WTC11 (cell line): ENCODE measurements around the gene PCDH9. TPM values are rescaled to one million over a fixed set of nuclear protein-coding genes. Genes with fewer than 3 reads are reported as not detected.

ENCODE experiments used
- ATAC-seq: fragments of 200-7000 bp; cut with Tn5 transposase; 2 replicates; pipeline ENCODE4 v1.10.0; 2021; ENCODE audit warnings: mild to moderate bottlenecking, moderate library complexity
- CTCF ChIA-PET: fragments of 300-600 bp; sonication (Branson Sonifier 250); formaldehyde crosslinking; loops from one replicate; lab custom pipeline; 2021; ENCODE audit warnings: antibody characterized with exemption; lab: Charles Lee
- POLR2A ChIA-PET: fragments of 350-600 bp; sonication (Branson Sonifier 250); formaldehyde crosslinking; loops from one replicate; lab custom pipeline; 2021; ENCODE audit warnings: antibody characterized with exemption; lab: Charles Lee
- DNase-seq: peaks from one replicate; pipeline ENCODE4 v3.0.0; 2021; ENCODE audit warnings: low spot score
- H3K27ac Mint-ChIP-seq: 2 replicates; pipeline ENCODE4 v1.8.0; 2021; ENCODE audit warnings: mixed read lengths
- H3K27me3 Mint-ChIP-seq: 2 replicates; pipeline ENCODE4 v1.8.0; 2021; ENCODE audit warnings: low read depth, mild to moderate bottlenecking, moderate library complexity, mixed read lengths
- H3K36me3 Mint-ChIP-seq: 2 replicates; pipeline ENCODE4 v1.8.0; 2021; ENCODE audit warnings: mixed read lengths
- H3K4me1 Mint-ChIP-seq: 2 replicates; pipeline ENCODE4 v1.8.0; 2022; ENCODE audit warnings: mixed read lengths
- H3K4me3 Mint-ChIP-seq: 2 replicates; pipeline ENCODE4 v1.8.0; 2021; ENCODE audit warnings: mild to moderate bottlenecking, moderate library complexity, mixed read lengths
- H3K9me3 Mint-ChIP-seq: 2 replicates; pipeline ENCODE4 v1.8.0; 2021; ENCODE audit warnings: mixed read lengths
- ARID4B ChIP-seq: sonication (generic); formaldehyde crosslinking; IDR thresholded peaks from 2 replicates; pipeline ENCODE4 v1.8.0; 2023; ENCODE audit warnings: missing genetic modification reagents, mild to moderate bottlenecking, borderline replicate concordance
- ATF2 ChIP-seq: sonication (generic); formaldehyde crosslinking; IDR thresholded peaks from 2 replicates; pipeline ENCODE4 v1.8.1; 2022; ENCODE audit warnings: low read depth, missing genetic modification reagents, borderline replicate concordance
- CREM ChIP-seq: sonication (generic); formaldehyde crosslinking; IDR thresholded peaks from 2 replicates; pipeline ENCODE4 v1.8.1; 2022; ENCODE audit warnings: mild to moderate bottlenecking, missing genetic modification reagents, moderate library complexity
- ELF4 ChIP-seq: sonication (generic); formaldehyde crosslinking; IDR thresholded peaks from 2 replicates; pipeline ENCODE4 v1.8.1; 2022; ENCODE audit warnings: low read depth, mild to moderate bottlenecking, moderate library complexity, missing genetic modification reagents
- ESRRA ChIP-seq: sonication (generic); formaldehyde crosslinking; IDR thresholded peaks from 2 replicates; pipeline ENCODE4 v1.8.1; 2022; ENCODE audit warnings: mild to moderate bottlenecking, missing genetic modification reagents, borderline replicate concordance
- GABPB1 ChIP-seq: sonication (generic); formaldehyde crosslinking; IDR thresholded peaks from 2 replicates; pipeline ENCODE4 v1.8.1; 2023; ENCODE audit warnings: mild to moderate bottlenecking, missing genetic modification reagents
- NR2C2 ChIP-seq: sonication (generic); formaldehyde crosslinking; IDR thresholded peaks from 2 replicates; pipeline ENCODE4 v1.8.0; 2022; ENCODE audit warnings: mild to moderate bottlenecking, missing genetic modification reagents
- ZNF263 ChIP-seq: sonication (generic); formaldehyde crosslinking; IDR thresholded peaks from 2 replicates; pipeline ENCODE4 v1.8.1; 2022; ENCODE audit warnings: low read depth, mild to moderate bottlenecking, moderate library complexity, missing genetic modification reagents
- total RNA-seq: library from RNA; stranded (reverse); gene quantifications from 3 replicates; pipeline ENCODE4 v1.2.3, GENCODE V29; 2021
- TF ChIP-seq, protein P1 (sequence below): sonication (generic); formaldehyde crosslinking; IDR thresholded peaks from 2 replicates; pipeline ENCODE4 v1.8.1; 2023; ENCODE audit warnings: mild to moderate bottlenecking, missing genetic modification reagents, moderate library complexity
- TF ChIP-seq, protein P2 (sequence below): sonication (generic); formaldehyde crosslinking; IDR thresholded peaks from 2 replicates; pipeline ENCODE4 v1.8.0; 2023; ENCODE audit warnings: mild to moderate bottlenecking, missing genetic modification reagents
- TF ChIP-seq, protein P3 (sequence below): sonication (generic); formaldehyde crosslinking; IDR thresholded peaks from 2 replicates; pipeline ENCODE4 v1.8.1; 2022; ENCODE audit warnings: low read depth, mild to moderate bottlenecking, moderate library complexity, missing genetic modification reagents, borderline replicate concordance

Gene PCDH9
- total RNA-seq, 1 experiment from 2014 or later = 0.48 TPM

GRCh38 chr13:66491251-66491650, 738.9 kb downstream of the PCDH9 start:
- CTCF ChIA-PET = interaction anchor here (0.9 kb wide), 1 partner anchor 506 kb away, joined by 4 read pairs; no protein-coding TSS in a partner anchor
- no peaks in the 10 kb centered on the region for H3K27me3 Mint-ChIP-seq

More at GRCh38 chr13:66491251-66491650, 738.9 kb downstream of the PCDH9 start:
- H3K9me3 Mint-ChIP-seq = no peaks in the 10 kb centered on the region
- TF ChIP-seq ELF4 (CRISPR knock-in tag) (no peak), NR2C2 (CRISPR knock-in tag) (no peak), ESRRA (CRISPR knock-in tag) (no peak), ARID4B (CRISPR knock-in tag) (no peak), CREM (CRISPR knock-in tag) (no peak), ATF2 (CRISPR knock-in tag) (no peak), GABPB1 (CRISPR knock-in tag) (no peak), ZNF263 (CRISPR knock-in tag) (no peak)
- TF ChIP-seq, protein P1, sequence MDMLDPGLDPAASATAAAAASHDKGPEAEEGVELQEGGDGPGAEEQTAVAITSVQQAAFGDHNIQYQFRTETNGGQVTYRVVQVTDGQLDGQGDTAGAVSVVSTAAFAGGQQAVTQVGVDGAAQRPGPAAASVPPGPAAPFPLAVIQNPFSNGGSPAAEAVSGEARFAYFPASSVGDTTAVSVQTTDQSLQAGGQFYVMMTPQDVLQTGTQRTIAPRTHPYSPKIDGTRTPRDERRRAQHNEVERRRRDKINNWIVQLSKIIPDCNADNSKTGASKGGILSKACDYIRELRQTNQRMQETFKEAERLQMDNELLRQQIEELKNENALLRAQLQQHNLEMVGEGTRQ (CRISPR knock-in tag) = no peak
- TF ChIP-seq, protein P2, sequence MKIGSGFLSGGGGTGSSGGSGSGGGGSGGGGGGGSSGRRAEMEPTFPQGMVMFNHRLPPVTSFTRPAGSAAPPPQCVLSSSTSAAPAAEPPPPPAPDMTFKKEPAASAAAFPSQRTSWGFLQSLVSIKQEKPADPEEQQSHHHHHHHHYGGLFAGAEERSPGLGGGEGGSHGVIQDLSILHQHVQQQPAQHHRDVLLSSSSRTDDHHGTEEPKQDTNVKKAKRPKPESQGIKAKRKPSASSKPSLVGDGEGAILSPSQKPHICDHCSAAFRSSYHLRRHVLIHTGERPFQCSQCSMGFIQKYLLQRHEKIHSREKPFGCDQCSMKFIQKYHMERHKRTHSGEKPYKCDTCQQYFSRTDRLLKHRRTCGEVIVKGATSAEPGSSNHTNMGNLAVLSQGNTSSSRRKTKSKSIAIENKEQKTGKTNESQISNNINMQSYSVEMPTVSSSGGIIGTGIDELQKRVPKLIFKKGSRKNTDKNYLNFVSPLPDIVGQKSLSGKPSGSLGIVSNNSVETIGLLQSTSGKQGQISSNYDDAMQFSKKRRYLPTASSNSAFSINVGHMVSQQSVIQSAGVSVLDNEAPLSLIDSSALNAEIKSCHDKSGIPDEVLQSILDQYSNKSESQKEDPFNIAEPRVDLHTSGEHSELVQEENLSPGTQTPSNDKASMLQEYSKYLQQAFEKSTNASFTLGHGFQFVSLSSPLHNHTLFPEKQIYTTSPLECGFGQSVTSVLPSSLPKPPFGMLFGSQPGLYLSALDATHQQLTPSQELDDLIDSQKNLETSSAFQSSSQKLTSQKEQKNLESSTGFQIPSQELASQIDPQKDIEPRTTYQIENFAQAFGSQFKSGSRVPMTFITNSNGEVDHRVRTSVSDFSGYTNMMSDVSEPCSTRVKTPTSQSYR (CRISPR knock-in tag) = no peak
- TF ChIP-seq, protein P3, sequence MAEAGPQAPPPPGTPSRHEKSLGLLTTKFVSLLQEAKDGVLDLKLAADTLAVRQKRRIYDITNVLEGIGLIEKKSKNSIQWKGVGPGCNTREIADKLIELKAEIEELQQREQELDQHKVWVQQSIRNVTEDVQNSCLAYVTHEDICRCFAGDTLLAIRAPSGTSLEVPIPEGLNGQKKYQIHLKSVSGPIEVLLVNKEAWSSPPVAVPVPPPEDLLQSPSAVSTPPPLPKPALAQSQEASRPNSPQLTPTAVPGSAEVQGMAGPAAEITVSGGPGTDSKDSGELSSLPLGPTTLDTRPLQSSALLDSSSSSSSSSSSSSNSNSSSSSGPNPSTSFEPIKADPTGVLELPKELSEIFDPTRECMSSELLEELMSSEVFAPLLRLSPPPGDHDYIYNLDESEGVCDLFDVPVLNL = no peak
- no peak overlapping the region for H3K4me3 Mint-ChIP-seq
- DNase-seq (no peak), ATAC-seq (no peak)
- POLR2A ChIA-PET = no interaction called here
- H3K36me3 Mint-ChIP-seq = no peaks in the 10 kb centered on the region
- H3K27ac Mint-ChIP-seq = no peak overlapping the region
- H3K4me1 Mint-ChIP-seq = peaks cover 4% of the 10 kb centered on the region
